Activated T-helper 1 cell treated with anti-CD3 and anti-CD28 coated beads, Interleukin-12 subunit alpha, Interleukin-12 subunit beta, Interleukin-2, Interleukin-4 antibody, amounts not matched to agents 30 ng/mL and 10 ng/mL and 1 ng/mL, durations not matched to agents 14 hours and 24 hours and 36 hours (primary cell): ENCODE results near the gene LRRN2. TPM values are rescaled to one million over a fixed set of nuclear protein-coding genes. Genes with fewer than 3 reads are reported as not detected.

Source experiments
- DNase-seq: peaks from one replicate; pipeline ENCODE4 v3.0.0; 2021; ENCODE audit warnings: low spot score
- H3K27ac Mint-ChIP-seq: one replicate; pipeline ENCODE4 v1.8.0; 2021; ENCODE audit warnings: mild to moderate bottlenecking, mixed read lengths
- H3K27me3 Mint-ChIP-seq: one replicate; pipeline ENCODE4 v1.8.0; 2022; ENCODE audit warnings: mild to moderate bottlenecking, moderate library complexity, mixed read lengths; ENCODE audit not compliant: insufficient read depth
- H3K36me3 Mint-ChIP-seq: one replicate; pipeline ENCODE4 v1.8.0; 2021; ENCODE audit warnings: low read depth, mixed read lengths
- H3K4me1 Mint-ChIP-seq: one replicate; pipeline ENCODE4 v1.8.0; 2021; ENCODE audit warnings: low read depth, mixed read lengths
- H3K4me3 Mint-ChIP-seq: one replicate; pipeline ENCODE4 v1.8.0; 2021; ENCODE audit warnings: mild to moderate bottlenecking, moderate library complexity, mixed read lengths
- H3K9me3 Mint-ChIP-seq: one replicate; pipeline ENCODE4 v1.8.0; 2021; ENCODE audit warnings: mixed read lengths
- intact Hi-C: fragments of 100-400 bp; cut with micrococcal nuclease; formaldehyde crosslinking; loops from one replicate; pipeline ENCODE4 v1.15.1; 2024
- total RNA-seq: library from RNA; stranded (reverse); gene quantifications from 2 replicates; pipeline ENCODE4 v1.2.3, GENCODE V29; 2022

LRRN2 gene
- total RNA-seq, 1 donor from 2014 or later: not detected

DNA sequence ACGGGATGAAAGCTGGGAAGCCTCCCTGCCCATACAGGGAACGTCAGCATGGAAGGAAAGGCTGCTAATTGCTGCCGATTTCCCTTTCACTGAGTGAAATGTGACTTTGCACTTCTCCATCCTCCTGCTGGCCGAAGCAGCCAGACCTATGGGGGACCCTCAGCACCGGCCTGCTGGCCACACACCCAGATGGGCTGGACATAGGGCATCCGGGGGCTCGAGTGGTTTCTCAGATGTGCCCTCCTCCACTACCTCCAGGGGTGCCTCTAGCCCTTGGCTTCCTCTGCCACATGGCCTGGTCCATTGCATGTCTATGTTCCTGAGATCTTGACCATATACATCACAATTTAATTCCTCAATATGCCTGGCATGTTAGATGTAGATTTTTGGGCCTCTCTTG is 79.7 kb downstream of the LRRN2 start:
- Mint-ChIP-seq H3K27ac (no peak overlapping the region), H3K4me1 (no peaks in the 10 kb centered on the region), H3K27me3 (peaks cover 5% of the 10 kb centered on the region), H3K9me3 (no peaks in the 10 kb centered on the region), H3K36me3 (no peaks in the 10 kb centered on the region), H3K4me3 (no peak overlapping the region)
- DNase-seq: no peak
- intact Hi-C loops: no loop called here

DNA sequence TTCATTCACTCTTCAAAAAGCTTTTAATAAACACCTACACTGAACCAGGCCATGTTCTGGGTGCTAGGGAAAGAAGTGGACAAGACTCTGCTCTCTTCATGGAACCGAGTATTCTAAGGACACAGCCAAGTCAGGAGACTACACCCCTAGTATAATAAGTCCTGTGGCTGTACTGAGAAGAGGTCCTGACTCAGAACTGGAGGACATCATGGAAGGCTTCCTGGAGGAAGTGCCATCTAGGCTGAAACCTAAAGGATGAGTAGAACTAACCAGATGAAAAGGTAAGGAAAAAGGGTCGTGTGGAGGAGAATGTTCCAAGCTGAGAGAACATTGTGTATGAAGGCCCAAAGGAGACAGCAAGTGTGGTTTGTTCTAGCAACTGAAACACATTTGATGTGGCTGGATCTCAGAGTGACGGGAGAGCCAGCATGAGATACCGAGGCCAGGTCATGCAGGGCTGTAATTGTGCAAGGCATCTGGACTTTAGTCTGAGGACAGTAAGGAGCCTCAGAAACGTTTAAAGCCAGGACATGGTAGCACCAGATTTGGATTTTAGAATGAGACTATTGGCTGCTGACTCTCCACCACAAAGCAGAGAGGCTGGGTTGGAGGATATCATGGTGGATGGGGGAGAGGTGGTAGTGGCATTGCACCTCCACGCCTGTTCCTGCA is 82.5 kb downstream of the LRRN2 start:
- no peaks in the 10 kb centered on the region for H3K36me3 Mint-ChIP-seq
- H3K27me3 Mint-ChIP-seq: no peaks in the 10 kb centered on the region
- no peak overlapping the region for H3K4me3 Mint-ChIP-seq
- intact Hi-C loops: no loop called here
- H3K4me1 Mint-ChIP-seq: no peaks in the 10 kb centered on the region
- no peak overlapping the region for H3K27ac Mint-ChIP-seq
- no peaks in the 10 kb centered on the region for H3K9me3 Mint-ChIP-seq
- no peak for DNase-seq

DNA sequence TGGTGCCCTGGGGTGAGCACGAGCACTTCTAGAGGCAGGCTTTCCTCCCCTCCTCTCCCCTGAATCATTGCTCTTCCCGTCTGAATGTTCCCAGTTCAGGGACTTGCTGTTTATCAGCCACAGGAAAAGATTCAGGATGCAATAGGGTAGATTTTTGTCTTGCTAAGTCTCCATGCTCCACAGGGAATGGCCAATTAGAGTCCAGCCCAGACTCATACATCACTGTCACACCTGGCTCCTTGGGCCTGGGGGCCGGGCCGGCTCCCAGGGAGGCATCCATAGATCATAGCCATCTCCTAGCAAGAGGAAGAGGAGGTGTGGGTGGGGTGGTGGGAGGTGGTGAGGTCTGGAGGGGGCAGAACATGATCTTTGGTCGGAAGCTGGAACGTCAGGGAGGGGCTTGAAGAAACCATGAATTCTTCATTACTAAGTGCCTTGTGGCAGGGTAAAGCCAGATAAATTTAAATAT is 83.4 kb downstream of the LRRN2 start:
- no peaks in the 10 kb centered on the region for H3K4me1 Mint-ChIP-seq

DNA sequence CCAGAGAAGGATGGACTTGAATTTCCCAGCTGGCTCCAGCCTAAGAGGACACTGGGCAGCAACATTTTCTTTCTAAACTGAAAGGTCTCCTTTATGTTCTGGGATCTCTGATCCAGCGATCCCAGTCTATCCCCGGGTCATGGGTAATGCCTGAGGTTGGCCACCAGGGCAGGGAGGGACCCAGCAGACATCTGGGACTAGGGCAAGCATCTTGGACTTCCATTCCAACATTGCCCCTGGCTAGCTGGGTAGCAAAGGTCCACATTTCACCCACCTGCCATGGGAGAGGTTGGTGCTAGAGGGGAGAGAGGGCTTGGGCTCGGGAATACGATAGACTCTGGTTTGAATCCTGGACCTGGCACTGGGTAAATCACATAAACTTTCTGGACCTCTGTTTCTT is 84.6 kb downstream of the LRRN2 start:
- no peaks in the 10 kb centered on the region for H3K27me3 Mint-ChIP-seq

More for the DNA sequence above, 83.4 kb downstream of the LRRN2 start:
- Mint-ChIP-seq H3K27ac (no peak overlapping the region), H3K27me3 (no peaks in the 10 kb centered on the region), H3K36me3 (no peaks in the 10 kb centered on the region), H3K4me3 (no peak overlapping the region), H3K9me3 (no peaks in the 10 kb centered on the region)
- intact Hi-C loops: no loop called here
- DNase-seq: no peak

DNA sequence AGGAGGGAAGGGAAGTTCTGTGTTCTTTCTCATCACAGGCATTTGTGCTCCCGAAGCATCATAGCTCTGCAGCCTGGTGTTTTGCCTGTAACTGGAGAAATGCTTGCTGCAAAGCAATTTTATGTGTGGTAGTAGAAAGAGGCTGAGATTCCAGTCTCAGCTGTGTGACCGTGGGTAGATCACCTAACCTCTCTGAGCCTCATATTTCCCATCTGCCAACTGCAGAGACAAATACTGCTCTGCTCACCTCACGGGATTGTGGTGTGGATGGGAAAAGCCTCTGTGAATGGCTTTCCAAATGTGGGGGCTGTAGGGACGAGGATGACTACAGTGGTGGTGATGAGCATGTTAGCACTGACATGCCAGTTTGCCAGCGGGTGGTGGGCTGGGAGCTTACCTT is 85.3 kb downstream of the LRRN2 start:
- no peaks in the 10 kb centered on the region for H3K4me1 Mint-ChIP-seq
- H3K9me3 Mint-ChIP-seq: no peaks in the 10 kb centered on the region
- DNase-seq: no peak
- intact Hi-C loops: no loop called here
- no peaks in the 10 kb centered on the region for H3K27me3 Mint-ChIP-seq
- H3K36me3 Mint-ChIP-seq: no peaks in the 10 kb centered on the region
- no peak overlapping the region for H3K4me3 Mint-ChIP-seq
- no peak overlapping the region for H3K27ac Mint-ChIP-seq

More for the DNA sequence above, 84.6 kb downstream of the LRRN2 start:
- Mint-ChIP-seq H3K4me3 (no peak overlapping the region), H3K4me1 (no peaks in the 10 kb centered on the region), H3K27ac (no peak overlapping the region), H3K9me3 (no peaks in the 10 kb centered on the region), H3K36me3 (no peaks in the 10 kb centered on the region)
- no peak for DNase-seq
- intact Hi-C loops: no loop called here

DNA sequence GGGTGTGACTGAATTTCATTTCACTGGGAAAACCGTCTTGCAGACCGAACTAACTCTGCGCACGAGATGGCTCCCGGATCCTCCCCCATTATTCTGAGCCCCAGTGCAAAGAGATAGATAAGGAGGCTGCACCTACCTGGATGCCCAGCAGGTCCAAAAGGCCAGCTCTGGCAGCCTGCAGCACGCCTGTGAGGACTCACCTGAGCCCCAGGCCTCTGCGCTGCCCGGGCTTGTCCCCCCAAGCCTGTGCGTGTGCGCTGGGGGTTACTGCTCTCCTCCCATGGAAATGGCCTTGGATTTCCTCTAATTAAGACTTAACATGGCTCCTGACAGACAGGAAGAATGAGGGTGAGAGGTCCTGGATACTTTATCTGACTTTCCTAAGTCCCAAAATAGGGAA is 85.9 kb downstream of the LRRN2 start:
- Mint-ChIP-seq H3K9me3 (no peaks in the 10 kb centered on the region), H3K36me3 (no peaks in the 10 kb centered on the region), H3K27ac (no peak overlapping the region), H3K4me1 (no peaks in the 10 kb centered on the region), H3K4me3 (no peak overlapping the region), H3K27me3 (no peaks in the 10 kb centered on the region)
- intact Hi-C loops: no loop called here
- no peak for DNase-seq

DNA sequence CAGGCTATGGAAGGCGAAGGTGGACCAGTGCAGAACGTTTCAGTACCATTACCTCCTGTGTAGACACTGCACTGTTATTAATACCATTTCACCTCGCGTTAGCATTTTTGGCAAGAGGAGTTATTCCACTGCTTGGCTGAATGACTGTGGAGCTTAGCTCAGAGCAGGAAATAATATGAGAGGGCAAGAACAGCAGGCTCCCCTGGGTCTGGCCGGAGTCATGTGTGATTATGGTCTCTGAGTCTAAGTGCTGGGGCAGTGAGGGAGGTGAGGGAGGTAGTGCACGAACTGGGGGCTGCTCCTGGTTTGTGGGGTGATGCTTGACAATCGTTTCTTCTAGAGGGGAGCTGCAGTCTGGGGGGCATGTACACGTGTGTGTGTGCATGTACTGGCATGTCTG is 86.4 kb downstream of the LRRN2 start:
- Mint-ChIP-seq H3K27ac (no peak overlapping the region), H3K9me3 (no peaks in the 10 kb centered on the region), H3K27me3 (no peaks in the 10 kb centered on the region), H3K36me3 (no peaks in the 10 kb centered on the region), H3K4me1 (no peaks in the 10 kb centered on the region), H3K4me3 (no peak overlapping the region)
- DNase-seq: no peak
- intact Hi-C loops: no loop called here

DNA sequence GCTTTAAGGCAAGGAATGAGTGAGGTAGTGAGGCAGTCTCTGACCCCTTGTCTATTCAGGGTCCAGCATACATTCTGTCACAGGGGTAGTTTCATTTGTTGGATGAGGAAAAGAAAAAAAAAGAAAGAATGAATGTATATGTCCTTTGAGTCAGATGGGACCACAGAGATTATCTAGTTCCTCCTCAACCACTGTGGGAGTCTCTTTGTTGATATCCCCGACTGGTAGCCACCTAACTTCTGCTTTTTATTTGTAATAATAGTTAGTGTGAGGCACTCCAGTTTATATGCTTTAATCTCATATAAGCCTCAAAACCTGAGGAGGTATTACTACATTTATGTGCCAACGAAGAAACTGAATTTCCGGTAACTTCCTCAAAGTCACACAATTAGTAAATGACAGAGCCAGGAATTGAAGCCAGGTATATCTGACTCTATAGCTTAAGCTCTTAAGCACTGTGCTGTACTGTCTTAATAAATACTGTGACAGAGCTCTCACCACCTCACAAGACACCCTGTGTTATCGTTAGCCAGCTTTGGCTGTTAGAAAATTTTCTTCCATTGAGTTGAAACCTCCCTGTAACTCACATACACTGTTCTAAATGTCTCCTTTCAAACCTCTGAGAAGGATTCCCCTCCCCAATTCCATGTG is 87.1 kb downstream of the LRRN2 start:
- no peak overlapping the region for H3K27ac Mint-ChIP-seq
- H3K36me3 Mint-ChIP-seq: no peaks in the 10 kb centered on the region
- intact Hi-C loops: no loop called here
- no peak overlapping the region for H3K4me3 Mint-ChIP-seq
- DNase-seq: no peak
- H3K27me3 Mint-ChIP-seq: no peaks in the 10 kb centered on the region
- no peaks in the 10 kb centered on the region for H3K4me1 Mint-ChIP-seq
- H3K9me3 Mint-ChIP-seq: no peaks in the 10 kb centered on the region

DNA sequence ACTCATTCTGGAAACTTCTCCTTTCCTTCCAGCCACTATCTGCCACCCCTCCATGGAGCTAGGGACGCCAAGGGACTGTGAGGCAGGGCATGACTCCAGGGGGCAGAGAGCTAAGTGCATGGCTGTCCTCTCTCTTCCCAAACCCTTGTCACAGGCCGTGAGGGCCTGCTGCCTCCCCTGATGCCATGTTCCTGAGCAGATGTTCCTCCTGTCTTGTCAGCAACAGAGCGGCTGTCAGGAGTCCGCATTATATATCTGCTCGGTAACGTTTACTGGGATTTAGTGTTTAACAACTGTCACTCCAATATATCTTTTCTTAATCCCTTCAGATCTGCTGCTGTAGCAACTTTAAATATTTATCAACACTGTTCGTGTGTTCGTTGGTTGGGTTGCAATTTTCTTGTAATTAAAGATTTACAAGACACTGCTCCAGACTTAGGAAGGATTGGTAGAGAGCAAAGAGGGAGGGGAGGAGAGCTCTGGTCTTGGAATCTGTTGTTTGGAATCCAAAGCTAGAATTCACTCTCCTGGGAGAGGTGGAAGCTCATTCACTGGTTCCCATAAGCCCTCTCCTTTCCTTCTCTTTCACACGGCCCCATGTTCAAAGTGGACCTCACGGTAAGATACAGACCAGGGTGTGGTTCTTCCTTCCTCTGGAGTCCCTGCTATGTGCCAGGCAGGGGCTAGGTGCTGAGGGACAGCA is 93.1 kb downstream of the LRRN2 start:
- Mint-ChIP-seq H3K9me3 (no peaks in the 10 kb centered on the region), H3K4me1 (no peaks in the 10 kb centered on the region), H3K27me3 (peaks cover 2% of the 10 kb centered on the region), H3K36me3 (no peaks in the 10 kb centered on the region), H3K4me3 (no peak overlapping the region), H3K27ac (no peak overlapping the region)
- DNase-seq: no peak
- intact Hi-C loops: no loop called here

DNA sequence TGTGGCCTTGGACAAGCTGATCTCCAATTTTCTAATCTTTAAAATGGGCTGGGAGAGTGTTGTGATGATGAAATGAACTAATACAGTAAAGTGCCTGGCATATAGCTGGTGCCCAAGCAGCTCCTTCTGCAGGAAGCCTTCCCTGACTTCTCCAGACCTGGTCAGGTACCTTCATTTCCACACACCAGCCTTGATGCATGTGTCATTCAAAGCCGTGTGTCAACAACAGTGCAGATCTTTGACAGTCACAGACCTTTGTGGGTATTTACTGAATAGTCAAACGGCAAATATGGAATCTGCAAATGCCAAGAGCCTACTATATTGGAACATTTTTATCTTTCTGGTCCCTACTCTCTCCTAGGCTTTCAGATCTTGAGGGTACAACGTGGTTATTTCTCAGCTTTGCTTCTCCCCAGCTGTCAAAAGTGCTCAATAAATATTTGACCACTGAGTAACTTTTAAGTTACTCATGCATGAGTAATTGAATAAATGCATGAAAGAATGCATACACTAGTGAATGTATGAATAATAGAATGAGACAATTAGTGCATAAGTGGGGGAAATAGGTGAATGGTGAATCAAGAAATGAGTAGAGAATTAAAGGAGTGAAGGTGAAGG is 94.0 kb downstream of the LRRN2 start:
- H3K4me1 Mint-ChIP-seq: no peaks in the 10 kb centered on the region
- H3K4me3 Mint-ChIP-seq: no peak overlapping the region
- H3K27ac Mint-ChIP-seq: no peak overlapping the region
- intact Hi-C loops: no loop called here
- no peak for DNase-seq
- no peaks in the 10 kb centered on the region for H3K9me3 Mint-ChIP-seq
- H3K27me3 Mint-ChIP-seq: peaks cover 2% of the 10 kb centered on the region
- H3K36me3 Mint-ChIP-seq: no peaks in the 10 kb centered on the region

DNA sequence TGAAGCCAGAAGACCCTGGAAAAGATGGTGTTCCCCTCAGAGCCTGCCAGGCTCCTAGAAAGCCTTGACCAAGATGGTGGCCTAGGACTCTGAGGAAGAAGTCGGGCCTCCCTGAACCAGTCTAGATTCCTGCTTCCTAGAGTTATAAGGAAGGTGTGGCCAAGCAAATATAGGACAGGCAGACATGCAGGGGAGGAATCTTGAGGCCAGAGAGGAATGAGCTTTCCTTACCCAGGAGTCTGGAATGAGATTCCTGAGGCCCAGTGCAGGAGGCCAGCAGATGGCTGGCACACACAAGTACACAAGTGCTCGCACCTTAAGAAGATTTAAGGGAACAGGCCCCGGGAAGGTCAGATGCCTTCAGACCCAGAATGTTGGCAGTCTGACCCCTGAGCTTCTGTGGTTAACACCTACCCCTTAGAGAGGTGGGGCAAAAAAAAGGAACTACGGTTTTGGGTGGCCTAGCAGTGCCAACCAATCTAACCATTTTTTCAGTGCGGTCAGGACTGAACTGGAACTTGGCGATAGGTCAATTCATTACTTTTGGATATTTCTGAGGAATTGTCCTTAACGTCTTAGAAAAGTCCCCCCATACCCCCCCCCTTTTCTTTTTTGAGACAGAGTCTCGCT is 96.0 kb downstream of the LRRN2 start:
- Mint-ChIP-seq H3K4me3 (no peak overlapping the region), H3K27ac (no peak overlapping the region), H3K9me3 (no peaks in the 10 kb centered on the region), H3K27me3 (peaks cover 2% of the 10 kb centered on the region), H3K36me3 (no peaks in the 10 kb centered on the region), H3K4me1 (no peaks in the 10 kb centered on the region)
- DNase-seq: no peak
- intact Hi-C loops: no loop called here

DNA sequence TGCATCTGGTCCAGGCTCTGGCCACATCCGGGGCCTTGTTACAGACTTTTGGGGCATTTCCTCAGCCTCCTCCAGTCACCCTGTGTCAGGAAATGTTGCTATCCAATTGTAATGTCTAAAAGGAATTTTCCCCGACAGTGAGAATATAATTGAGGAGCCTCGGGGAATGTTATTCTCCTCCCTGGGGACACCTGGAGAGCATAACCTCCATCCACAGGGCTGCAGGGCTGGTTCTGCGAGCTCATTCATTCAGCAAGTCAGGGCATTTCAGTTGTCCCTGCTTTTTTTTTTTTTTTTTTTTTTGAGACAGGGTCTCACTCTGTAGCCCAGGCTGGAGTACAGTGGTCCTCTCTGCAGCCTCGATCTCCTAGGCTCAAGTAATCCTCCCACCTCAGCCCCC is 96.7 kb downstream of the LRRN2 start:
- no peak for DNase-seq
- no peaks in the 10 kb centered on the region for H3K36me3 Mint-ChIP-seq
- H3K4me1 Mint-ChIP-seq: no peaks in the 10 kb centered on the region
- H3K27me3 Mint-ChIP-seq: peaks cover 2% of the 10 kb centered on the region
- no peak overlapping the region for H3K4me3 Mint-ChIP-seq
- H3K27ac Mint-ChIP-seq: no peak overlapping the region
- intact Hi-C loops: no loop called here
- no peaks in the 10 kb centered on the region for H3K9me3 Mint-ChIP-seq

DNA sequence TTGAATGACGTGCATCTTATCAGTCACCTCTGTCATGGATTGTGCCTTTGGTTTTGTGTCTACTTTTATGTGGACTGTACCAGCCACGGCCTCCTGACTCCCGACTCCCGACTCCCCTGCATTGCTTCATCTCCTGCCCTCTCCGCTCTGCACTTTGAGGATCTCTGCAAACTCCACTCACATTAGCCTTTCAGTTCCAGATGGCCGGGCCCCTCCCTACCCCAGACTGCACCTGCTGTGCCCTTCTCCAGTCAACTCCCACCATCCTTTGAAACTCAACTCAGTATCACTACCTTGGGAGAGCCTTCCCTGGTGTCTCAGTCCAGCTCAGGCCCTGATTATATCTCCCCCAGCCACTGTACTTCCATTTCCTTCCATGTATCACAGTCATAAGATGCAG is 97.9 kb downstream of the LRRN2 start:
- Mint-ChIP-seq H3K36me3 (no peaks in the 10 kb centered on the region), H3K27me3 (peaks cover 2% of the 10 kb centered on the region), H3K9me3 (no peaks in the 10 kb centered on the region), H3K27ac (no peak overlapping the region), H3K4me1 (no peaks in the 10 kb centered on the region), H3K4me3 (no peak overlapping the region)
- intact Hi-C loops: no loop called here
- DNase-seq: no peak
